Measurements from ENCODE around the gene DSC1.

- TF ChIP-seq ZFX (CRISPR knock-in tag; IDR thresholded peaks at IDR 0.05; ENCODE audit: low read depth) (no peak), NR2F2 (IDR thresholded peaks at IDR 0.05; ENCODE audit: borderline replicate concordance, low read depth) (no peak), EP300 (IDR thresholded peaks at IDR 0.05; ENCODE audit: low read depth in 2 of 2, low read length in 2 of 2) (no peak), EP300 (CRISPR knock-in tag; IDR thresholded peaks at IDR 0.05; ENCODE audit: borderline replicate concordance) (no peak), SMC3 (IDR thresholded peaks at IDR 0.05; ENCODE audit: low read length) (no peak), ZNF12 (CRISPR knock-in tag; IDR thresholded peaks at IDR 0.05) (no peak), HCFC1 (IDR thresholded peaks at IDR 0.05; ENCODE audit: low read depth, low read length) (no peak), ZNF354B (CRISPR knock-in tag; IDR thresholded peaks at IDR 0.05) (no peak), CTCF (CRISPR knock-in tag; IDR thresholded peaks at IDR 0.05) (no peak), HNF4A (CRISPR knock-in tag; IDR thresholded peaks at IDR 0.05) (no peak)
- TF ChIP-seq, protein P1, sequence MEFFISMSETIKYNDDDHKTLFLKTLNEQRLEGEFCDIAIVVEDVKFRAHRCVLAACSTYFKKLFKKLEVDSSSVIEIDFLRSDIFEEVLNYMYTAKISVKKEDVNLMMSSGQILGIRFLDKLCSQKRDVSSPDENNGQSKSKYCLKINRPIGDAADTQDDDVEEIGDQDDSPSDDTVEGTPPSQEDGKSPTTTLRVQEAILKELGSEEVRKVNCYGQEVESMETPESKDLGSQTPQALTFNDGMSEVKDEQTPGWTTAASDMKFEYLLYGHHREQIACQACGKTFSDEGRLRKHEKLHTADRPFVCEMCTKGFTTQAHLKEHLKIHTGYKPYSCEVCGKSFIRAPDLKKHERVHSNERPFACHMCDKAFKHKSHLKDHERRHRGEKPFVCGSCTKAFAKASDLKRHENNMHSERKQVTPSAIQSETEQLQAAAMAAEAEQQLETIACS (CRISPR knock-in tag; IDR thresholded peaks at IDR 0.05), result no peak
Observed at GRCh38 chr18:31203794-31204148, 41.1 kb upstream of the DSC1 start.

Data from HepG2 (cell line).